ENCODE results near the gene PRRT1B.

Gene PRRT1B

DNA sequence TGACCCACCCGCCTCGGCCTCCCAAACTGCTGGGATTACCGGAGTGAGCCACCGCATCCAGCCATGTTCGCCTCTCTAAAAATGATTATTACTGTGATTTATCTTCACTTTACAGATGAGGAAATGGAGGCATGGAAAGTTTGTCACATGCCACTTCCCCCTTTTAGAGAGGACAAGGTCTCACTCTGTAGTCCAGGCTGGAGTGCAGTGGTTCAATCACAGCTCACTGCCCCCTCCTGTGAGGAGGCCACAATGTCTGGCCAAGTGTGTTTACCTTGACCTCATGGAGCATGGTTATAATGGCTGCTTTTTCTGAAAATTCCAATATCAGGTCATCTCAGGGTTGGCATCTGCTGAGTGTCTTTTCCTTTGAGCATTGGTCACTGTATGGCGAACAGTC is 6.7 kb downstream of the PRRT1B start:
- no peaks in the 10 kb centered on the region for H4K20me1 ChIP-seq (ENCODE audit: insufficient read depth, low read length)
- TF ChIP-seq, protein P1, sequence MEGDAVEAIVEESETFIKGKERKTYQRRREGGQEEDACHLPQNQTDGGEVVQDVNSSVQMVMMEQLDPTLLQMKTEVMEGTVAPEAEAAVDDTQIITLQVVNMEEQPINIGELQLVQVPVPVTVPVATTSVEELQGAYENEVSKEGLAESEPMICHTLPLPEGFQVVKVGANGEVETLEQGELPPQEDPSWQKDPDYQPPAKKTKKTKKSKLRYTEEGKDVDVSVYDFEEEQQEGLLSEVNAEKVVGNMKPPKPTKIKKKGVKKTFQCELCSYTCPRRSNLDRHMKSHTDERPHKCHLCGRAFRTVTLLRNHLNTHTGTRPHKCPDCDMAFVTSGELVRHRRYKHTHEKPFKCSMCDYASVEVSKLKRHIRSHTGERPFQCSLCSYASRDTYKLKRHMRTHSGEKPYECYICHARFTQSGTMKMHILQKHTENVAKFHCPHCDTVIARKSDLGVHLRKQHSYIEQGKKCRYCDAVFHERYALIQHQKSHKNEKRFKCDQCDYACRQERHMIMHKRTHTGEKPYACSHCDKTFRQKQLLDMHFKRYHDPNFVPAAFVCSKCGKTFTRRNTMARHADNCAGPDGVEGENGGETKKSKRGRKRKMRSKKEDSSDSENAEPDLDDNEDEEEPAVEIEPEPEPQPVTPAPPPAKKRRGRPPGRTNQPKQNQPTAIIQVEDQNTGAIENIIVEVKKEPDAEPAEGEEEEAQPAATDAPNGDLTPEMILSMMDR (IDR thresholded peaks at IDR 0.05; ENCODE audit: low read length): no peak
- no peak for TF ChIP-seq EZH2 (IDR thresholded peaks at IDR 0.05; ENCODE audit: borderline replicate concordance, low read length)
- H3K9me2 ChIP-seq (ENCODE audit: low read depth, low read length): no peaks in the 10 kb centered on the region
- H3K4me3 ChIP-seq (ENCODE audit: low read depth, low read length, poor library complexity, severe bottlenecking): no peak overlapping the region
- no peak overlapping the region for H3K27ac ChIP-seq (ENCODE audit: low read depth, low read length, poor library complexity, severe bottlenecking)
- no peaks in the 10 kb centered on the region for H3K79me2 ChIP-seq (ENCODE audit: insufficient read depth, low read length)
- no peaks in the 10 kb centered on the region for H3F3A ChIP-seq (ENCODE audit: insufficient read depth, low read length)
- H3K9ac ChIP-seq (ENCODE audit: low read length): no peak overlapping the region
- H3K4me1 ChIP-seq (ENCODE audit: insufficient read depth, low read length, severe bottlenecking): no peaks in the 10 kb centered on the region
- no peaks in the 10 kb centered on the region for H3K36me3 ChIP-seq (ENCODE audit: insufficient read depth, low read length)
- no peak overlapping the region for H2AFZ ChIP-seq (ENCODE audit: low read length)
- H3K27me3 ChIP-seq (ENCODE audit: insufficient read depth, low read length): no peaks in the 10 kb centered on the region
- H3K4me2 ChIP-seq (ENCODE audit: low read length): no peak overlapping the region
- H3K9me3 ChIP-seq (ENCODE audit: low read length): no peaks in the 10 kb centered on the region

DNA sequence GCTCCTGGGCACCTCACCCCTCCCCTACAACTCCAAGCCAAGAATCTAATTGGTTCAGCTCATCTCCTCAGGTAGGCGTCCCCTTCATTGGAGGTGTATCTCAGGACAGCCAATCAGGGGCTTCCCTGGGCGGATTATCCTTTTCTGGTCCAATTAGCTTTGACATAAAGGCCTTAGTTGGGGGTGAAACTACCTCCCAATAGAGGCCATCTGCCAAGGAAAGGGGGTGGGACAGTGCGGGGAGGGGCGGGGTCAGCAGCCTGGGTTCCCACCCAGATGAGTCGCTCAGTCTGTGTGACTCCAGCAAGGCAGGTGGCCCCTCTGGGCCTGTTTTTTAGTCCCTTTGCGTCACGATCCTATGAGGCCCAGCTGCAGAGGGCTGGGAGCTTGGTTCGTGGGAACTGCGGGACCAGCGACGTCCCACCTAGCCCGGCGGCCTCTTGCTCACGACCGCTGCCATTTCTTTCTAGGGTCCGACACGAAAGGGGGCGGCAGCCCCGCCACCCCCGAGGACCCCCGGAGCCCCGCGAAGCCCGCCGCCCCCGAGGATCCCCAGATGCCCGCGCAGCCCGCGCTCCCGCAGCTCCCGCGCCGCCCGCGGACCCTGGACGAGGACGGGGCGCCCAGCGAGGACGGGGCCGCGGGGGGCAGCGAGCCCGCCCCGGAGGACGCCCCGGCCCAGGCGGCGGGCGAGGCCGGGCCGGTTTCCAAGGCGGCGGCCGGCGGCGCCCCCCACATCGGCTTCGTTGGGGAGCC is 8.9 kb downstream of the PRRT1B start:
- no peak overlapping the region for H3K27ac ChIP-seq (ENCODE audit: low read depth, low read length, poor library complexity, severe bottlenecking)
- H3K9me2 ChIP-seq (ENCODE audit: low read depth, low read length): no peaks in the 10 kb centered on the region
- TF ChIP-seq EZH2 (IDR thresholded peaks at IDR 0.05; ENCODE audit: borderline replicate concordance, low read length): no peak
- TF ChIP-seq, protein P1 (IDR thresholded peaks at IDR 0.05; ENCODE audit: low read length): no peak
- H4K20me1 ChIP-seq (ENCODE audit: insufficient read depth, low read length): no peaks in the 10 kb centered on the region
- no peaks in the 10 kb centered on the region for H3K79me2 ChIP-seq (ENCODE audit: insufficient read depth, low read length)
- H3K27me3 ChIP-seq (ENCODE audit: insufficient read depth, low read length): no peaks in the 10 kb centered on the region
- H2AFZ ChIP-seq (ENCODE audit: low read length): no peak overlapping the region
- no peaks in the 10 kb centered on the region for H3F3A ChIP-seq (ENCODE audit: insufficient read depth, low read length)
- no peak overlapping the region for H3K4me2 ChIP-seq (ENCODE audit: low read length)
- H3K4me3 ChIP-seq (ENCODE audit: low read depth, low read length, poor library complexity, severe bottlenecking): no peak overlapping the region
- no peak overlapping the region for H3K9ac ChIP-seq (ENCODE audit: low read length)
- H3K4me1 ChIP-seq (ENCODE audit: insufficient read depth, low read length, severe bottlenecking): no peaks in the 10 kb centered on the region
- no peaks in the 10 kb centered on the region for H3K9me3 ChIP-seq (ENCODE audit: low read length)
- no peaks in the 10 kb centered on the region for H3K36me3 ChIP-seq (ENCODE audit: insufficient read depth, low read length)

DNA sequence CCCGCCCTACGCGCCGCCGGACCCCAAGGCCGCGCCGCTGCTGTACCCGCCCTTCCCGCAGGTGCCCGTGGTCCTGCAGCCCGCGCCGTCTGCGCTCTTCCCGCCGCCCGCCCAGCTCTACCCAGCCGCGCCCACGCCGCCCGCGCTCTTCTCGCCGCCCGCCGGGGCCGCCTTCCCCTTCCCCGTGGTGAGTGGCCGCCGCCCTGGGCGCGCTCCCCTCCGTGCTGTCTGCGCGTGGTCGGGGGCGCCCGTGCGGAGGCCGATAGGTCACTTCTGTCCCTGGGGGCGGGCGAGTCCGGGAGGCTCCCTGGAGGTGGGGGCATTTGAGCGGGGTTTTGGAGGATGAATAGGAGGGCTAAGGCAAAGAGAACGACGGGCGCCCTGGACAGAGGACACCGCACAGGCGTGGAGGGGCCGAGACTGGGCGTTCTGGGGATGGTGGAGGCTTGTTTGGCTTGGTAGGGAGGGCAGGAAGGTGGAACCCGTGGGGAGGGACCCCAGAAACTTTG is 9.6 kb downstream of the PRRT1B start:
- Histone ChIP-seq H3K79me2 (ENCODE audit: insufficient read depth, low read length) (no peaks in the 10 kb centered on the region), H4K20me1 (ENCODE audit: insufficient read depth, low read length) (no peaks in the 10 kb centered on the region), H3K9me3 (ENCODE audit: low read length) (no peaks in the 10 kb centered on the region), H3K36me3 (ENCODE audit: insufficient read depth, low read length) (no peaks in the 10 kb centered on the region), H3F3A (ENCODE audit: insufficient read depth, low read length) (no peaks in the 10 kb centered on the region), H3K27ac (ENCODE audit: low read depth, low read length, poor library complexity, severe bottlenecking) (no peak overlapping the region), H3K9ac (ENCODE audit: low read length) (no peak overlapping the region), H3K4me2 (ENCODE audit: low read length) (no peak overlapping the region), H2AFZ (ENCODE audit: low read length) (no peak overlapping the region), H3K27me3 (ENCODE audit: insufficient read depth, low read length) (no peaks in the 10 kb centered on the region), H3K4me3 (ENCODE audit: low read depth, low read length, poor library complexity, severe bottlenecking) (no peak overlapping the region), H3K4me1 (ENCODE audit: insufficient read depth, low read length, severe bottlenecking) (no peaks in the 10 kb centered on the region), H3K9me2 (ENCODE audit: low read depth, low read length) (no peaks in the 10 kb centered on the region)
- no peak for TF ChIP-seq EZH2 (IDR thresholded peaks at IDR 0.05; ENCODE audit: borderline replicate concordance, low read length)
- TF ChIP-seq, protein P1 (IDR thresholded peaks at IDR 0.05; ENCODE audit: low read length): no peak

Measured in OCI-LY1 (cell line).